Epithelial cell of umbilical artery (primary cell): ENCODE measurements around the gene NNMT. TPM values are rescaled to one million over a fixed set of nuclear protein-coding genes. Genes with fewer than 3 reads are reported as not detected.

Experiments
- total RNA-seq: library from RNA; depleted of rRNA; stranded (reverse); fragments of >200 nt; gene quantifications from 2 replicates; pipeline ENCODE4 v1.2.3, GENCODE V29; 2014

Gene NNMT
- 457 and 588 TPM in 2 replicates for total RNA-seq

DNA sequence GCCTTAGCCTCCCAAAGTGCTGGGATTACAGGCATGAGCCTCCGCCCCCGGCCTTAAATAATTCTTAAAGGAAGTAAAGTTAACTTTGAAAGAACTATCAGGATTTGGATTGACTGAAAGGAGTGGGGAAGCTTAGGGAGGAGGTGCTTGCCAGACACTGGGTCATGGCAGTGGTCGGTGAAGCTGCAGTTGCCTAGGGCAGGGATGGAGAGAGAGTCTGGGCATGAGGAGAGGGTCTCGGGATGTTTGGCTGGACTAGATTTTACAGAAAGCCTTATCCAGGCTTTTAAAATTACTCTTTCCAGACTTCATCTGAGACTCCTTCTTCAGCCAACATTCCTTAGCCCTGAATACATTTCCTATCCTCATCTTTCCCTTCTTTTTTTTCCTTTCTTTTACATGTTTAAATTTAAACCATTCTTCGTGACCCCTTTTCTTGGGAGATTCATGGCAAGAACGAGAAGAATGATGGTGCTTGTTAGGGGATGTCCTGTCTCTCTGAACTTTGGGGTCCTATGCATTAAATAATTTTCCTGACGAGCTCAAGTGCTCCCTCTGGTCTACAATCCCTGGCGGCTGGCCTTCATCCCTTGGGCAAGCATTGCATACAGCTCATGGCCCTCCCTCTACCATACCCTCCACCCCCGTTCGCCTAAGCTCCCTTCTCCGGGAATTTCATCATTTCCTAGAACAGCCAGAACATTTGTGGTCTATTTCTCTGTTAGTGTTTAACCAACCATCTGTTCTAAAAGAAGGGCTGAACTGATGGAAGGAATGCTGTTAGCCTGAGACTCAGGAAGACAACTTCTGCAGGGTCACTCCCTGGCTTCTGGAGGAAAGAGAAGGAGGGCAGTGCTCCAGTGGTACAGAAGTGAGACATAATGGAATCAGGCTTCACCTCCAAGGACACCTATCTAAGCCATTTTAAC lies at the start of gene NNMT:
NNMT (plus strand) TSS at position 724 of the 929 bp plus-strand sequence; CDS start at position 882, 158 bp downstream.

Other genes with a start within 250 kb of the NNMT start
- gene ZBTB16, start 236.7 kb upstream of the NNMT start, total RNA-seq = 8.1 and 21.7 TPM in 2 replicates
- 4.9 and 6.4 TPM in 2 replicates for gene C11orf71, start 104.1 kb downstream of the NNMT start, total RNA-seq
- 32.8 and 57.0 TPM in 2 replicates for gene RBM7, start 104.3 kb downstream of the NNMT start, total RNA-seq
- gene REXO2, start 143.1 kb downstream of the NNMT start, total RNA-seq = 240 and 260 TPM in 2 replicates